NCI-H748 treated with DMSO at 0.1 percent for 48 hours (cell line): ENCODE results near the gene PLK1.
"Not testable (repeated sequence)": the region's sequence is repeated elsewhere in the genome, so short reads cannot be mapped to it uniquely, and the experiment has no call there.

Source experiments
- DNase-seq: peaks from one replicate; lab custom pipeline; 2025; lab: John Stamatoyannopoulos, UW

PLK1 gene

GRCh38 chr16:23710008-23710407, 31.3 kb downstream of the PLK1 start:
- no peak for DNase-seq

GRCh38 chr16:23710504-23710903, 31.8 kb downstream of the PLK1 start:
- DNase-seq = no peak

- DNase-seq = no peak
Measured at GRCh38 chr16:23711785-23712184, 33.1 kb downstream of the PLK1 start.

- no peak for DNase-seq
Measured at GRCh38 chr16:23712976-23713375, 34.3 kb downstream of the PLK1 start, which contains the start of gene ERN2. Gene ERN2 (minus strand): TSS chr16:23713222. CDS start chr16:23713187, 35 bp downstream.

- no peak for DNase-seq
Measured at GRCh38 chr16:23716484-23716883, 37.8 kb downstream of the PLK1 start.

GRCh38 chr16:23722613-23723240, 44.0 kb downstream of the PLK1 start:
- DNase-seq = not testable (repeated sequence)

GRCh38 chr16:23724096-23724784, 45.6 kb downstream of the PLK1 start:
- no peak for DNase-seq

GRCh38 chr16:23724785-23725131, 46.1 kb downstream of the PLK1 start:
- DNase-seq = no peak

- no peak for DNase-seq
Measured at GRCh38 chr16:23726710-23727109, 48.0 kb downstream of the PLK1 start.

- DNase-seq = no peak
Measured at GRCh38 chr16:23728112-23728477, 49.4 kb downstream of the PLK1 start.

GRCh38 chr16:23729503-23730424, 51.1 kb downstream of the PLK1 start:
- DNase-seq = no peak

- no peak for DNase-seq
Measured at GRCh38 chr16:23734176-23734893, 55.6 kb downstream of the PLK1 start.

GRCh38 chr16:23737423-23738028, 58.8 kb downstream of the PLK1 start:
- DNase-seq = not testable (repeated sequence)

- DNase-seq = no peak
Measured at GRCh38 chr16:23739516-23739915, 60.8 kb downstream of the PLK1 start.
